ENCODE measurements around the gene PAQR7.

GRCh38 chr1:25869909-25870606 lies 5.5 kb downstream of the PAQR7 start:
- TF ChIP-seq REST (IDR thresholded peaks at IDR 0.05; ENCODE audit: low read depth) (no peak), NFIC (IDR thresholded peaks at IDR 0.05) (no peak), MAX (IDR thresholded peaks at IDR 0.05) (no peak), CEBPB (IDR thresholded peaks at IDR 0.05) (no peak), TAF1 (IDR thresholded peaks at IDR 0.05; ENCODE audit: low read depth) (no peak), FOXM1 (IDR thresholded peaks at IDR 0.05; ENCODE audit: borderline replicate concordance, low read depth) (no peak), YY1 (IDR thresholded peaks at IDR 0.05; ENCODE audit: low read depth) (no peak), EP300 (IDR thresholded peaks at IDR 0.05; ENCODE audit: borderline replicate concordance) (no peak), RAD21 (IDR thresholded peaks at IDR 0.05; ENCODE audit: low read depth) (no peak), EGR1 (IDR thresholded peaks at IDR 0.05) (no peak)
